ENCODE measurements around the gene C5AR1.

DNA sequence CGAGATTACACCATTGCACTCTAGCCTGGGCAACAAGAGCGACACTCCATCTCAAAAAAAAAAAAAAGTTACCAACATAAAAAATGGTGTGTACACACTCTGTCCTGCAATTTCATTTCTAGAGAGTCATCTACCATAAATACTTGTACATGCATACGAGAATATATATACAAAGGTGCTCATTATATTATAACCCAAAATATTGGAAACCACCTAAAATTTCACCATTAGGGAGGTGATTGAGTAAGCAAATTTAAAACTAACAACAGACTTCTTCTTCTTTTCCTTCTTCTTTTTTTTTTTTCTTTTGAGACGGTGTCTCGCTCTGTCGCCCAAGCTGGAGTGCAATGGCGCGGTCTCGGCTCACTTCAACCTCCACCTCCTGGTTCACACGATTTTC lies 7.4 kb upstream of the C5AR1 start:
- TF ChIP-seq, protein P1, sequence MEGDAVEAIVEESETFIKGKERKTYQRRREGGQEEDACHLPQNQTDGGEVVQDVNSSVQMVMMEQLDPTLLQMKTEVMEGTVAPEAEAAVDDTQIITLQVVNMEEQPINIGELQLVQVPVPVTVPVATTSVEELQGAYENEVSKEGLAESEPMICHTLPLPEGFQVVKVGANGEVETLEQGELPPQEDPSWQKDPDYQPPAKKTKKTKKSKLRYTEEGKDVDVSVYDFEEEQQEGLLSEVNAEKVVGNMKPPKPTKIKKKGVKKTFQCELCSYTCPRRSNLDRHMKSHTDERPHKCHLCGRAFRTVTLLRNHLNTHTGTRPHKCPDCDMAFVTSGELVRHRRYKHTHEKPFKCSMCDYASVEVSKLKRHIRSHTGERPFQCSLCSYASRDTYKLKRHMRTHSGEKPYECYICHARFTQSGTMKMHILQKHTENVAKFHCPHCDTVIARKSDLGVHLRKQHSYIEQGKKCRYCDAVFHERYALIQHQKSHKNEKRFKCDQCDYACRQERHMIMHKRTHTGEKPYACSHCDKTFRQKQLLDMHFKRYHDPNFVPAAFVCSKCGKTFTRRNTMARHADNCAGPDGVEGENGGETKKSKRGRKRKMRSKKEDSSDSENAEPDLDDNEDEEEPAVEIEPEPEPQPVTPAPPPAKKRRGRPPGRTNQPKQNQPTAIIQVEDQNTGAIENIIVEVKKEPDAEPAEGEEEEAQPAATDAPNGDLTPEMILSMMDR (IDR thresholded peaks at IDR 0.05): no peak
- TF ChIP-seq EP300 (IDR thresholded peaks at IDR 0.05) (no peak), POLR2A (IDR thresholded peaks at IDR 0.05) (no peak), POLR2AphosphoS5 (IDR thresholded peaks at IDR 0.05) (no peak)

Data from stomach (tissue), 4 donors.